ENCODE data around the gene TOMM20L.
"Not testable (repeated sequence)": the region's sequence is repeated elsewhere in the genome, so short reads cannot be mapped to it uniquely, and the experiment has no call there.

DNA sequence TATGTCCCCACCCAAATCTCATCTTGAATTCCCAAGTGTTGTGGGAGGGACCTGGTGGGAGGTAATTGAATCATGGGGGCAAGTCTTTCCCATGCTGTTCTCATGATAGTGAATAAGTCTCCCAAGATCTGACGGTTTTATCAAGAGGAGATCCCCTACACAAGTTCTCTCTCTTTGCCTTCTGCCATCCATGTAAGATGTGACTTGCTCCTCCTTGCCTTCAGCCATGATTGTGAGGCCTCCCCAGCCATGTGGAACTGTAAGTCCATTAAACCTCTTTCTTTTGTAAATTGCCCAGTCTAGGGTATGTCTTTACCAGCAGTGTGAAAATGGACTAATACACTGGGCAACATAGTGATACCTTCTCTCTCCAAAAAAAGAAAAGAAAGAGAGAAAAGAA, 21.2 kb downstream of the TOMM20L start:
- TF ChIP-seq, protein P1, sequence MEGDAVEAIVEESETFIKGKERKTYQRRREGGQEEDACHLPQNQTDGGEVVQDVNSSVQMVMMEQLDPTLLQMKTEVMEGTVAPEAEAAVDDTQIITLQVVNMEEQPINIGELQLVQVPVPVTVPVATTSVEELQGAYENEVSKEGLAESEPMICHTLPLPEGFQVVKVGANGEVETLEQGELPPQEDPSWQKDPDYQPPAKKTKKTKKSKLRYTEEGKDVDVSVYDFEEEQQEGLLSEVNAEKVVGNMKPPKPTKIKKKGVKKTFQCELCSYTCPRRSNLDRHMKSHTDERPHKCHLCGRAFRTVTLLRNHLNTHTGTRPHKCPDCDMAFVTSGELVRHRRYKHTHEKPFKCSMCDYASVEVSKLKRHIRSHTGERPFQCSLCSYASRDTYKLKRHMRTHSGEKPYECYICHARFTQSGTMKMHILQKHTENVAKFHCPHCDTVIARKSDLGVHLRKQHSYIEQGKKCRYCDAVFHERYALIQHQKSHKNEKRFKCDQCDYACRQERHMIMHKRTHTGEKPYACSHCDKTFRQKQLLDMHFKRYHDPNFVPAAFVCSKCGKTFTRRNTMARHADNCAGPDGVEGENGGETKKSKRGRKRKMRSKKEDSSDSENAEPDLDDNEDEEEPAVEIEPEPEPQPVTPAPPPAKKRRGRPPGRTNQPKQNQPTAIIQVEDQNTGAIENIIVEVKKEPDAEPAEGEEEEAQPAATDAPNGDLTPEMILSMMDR (IDR thresholded peaks at IDR 0.05): not testable (repeated sequence)
- TF ChIP-seq POLR2A (IDR thresholded peaks at IDR 0.05): not testable (repeated sequence)
